HepG2 (cell line): Measurements from ENCODE around the gene NOL12.

Source experiments
- JUND ChIP-seq: sonication (generic); formaldehyde crosslinking; IDR thresholded peaks from 2 replicates; pipeline ENCODE4 v1.8.0; 2022; ENCODE audit warnings: mild to moderate bottlenecking, missing genetic modification reagents
- KDM2A ChIP-seq: sonication (generic); formaldehyde crosslinking; IDR thresholded peaks from 2 replicates; pipeline ENCODE4 v1.4.0; 2020; ENCODE audit warnings: low read depth, missing genetic modification reagents, borderline replicate concordance
- POLR2AphosphoS5 ChIP-seq: IDR thresholded peaks from 2 replicates; pipeline ENCODE4 v1.6.1; 2012; ENCODE audit warnings: low read depth, low read length
- SAFB2 ChIP-seq: sonication (generic); formaldehyde crosslinking; IDR thresholded peaks from 2 replicates; pipeline ENCODE4 v1.5.1; 2020; ENCODE audit warnings: missing genetic modification reagents, low read depth, mild to moderate bottlenecking, borderline replicate concordance
- ZNF225 ChIP-seq: sonication (generic); formaldehyde crosslinking; IDR thresholded peaks from 2 replicates; pipeline ENCODE4 v1.4.0; 2020; ENCODE audit warnings: mild to moderate bottlenecking, missing genetic modification reagents
- ZNF451 ChIP-seq: sonication (generic); formaldehyde crosslinking; IDR thresholded peaks from 2 replicates; pipeline ENCODE4 v1.5.0; 2020; ENCODE audit warnings: mild to moderate bottlenecking, missing genetic modification reagents
- TF ChIP-seq, protein P1 (sequence below): sonication (generic); formaldehyde crosslinking; IDR thresholded peaks from 2 replicates; pipeline ENCODE4 v1.5.0; 2020; ENCODE audit warnings: mild to moderate bottlenecking, missing genetic modification reagents, moderate library complexity
- TF ChIP-seq, protein P2 (sequence below): sonication (generic); formaldehyde crosslinking; IDR thresholded peaks from 2 replicates; pipeline ENCODE4 v1.4.0; 2020; ENCODE audit warnings: missing genetic modification reagents
- TF ChIP-seq, protein P3 (sequence below), 2 experiments: IDR thresholded peaks; 2 replicates each; pipeline ENCODE4 v1.6.1; 2011 to 2012; ENCODE audit warnings: low read length in 2 of 2, borderline replicate concordance in 1 of 2, low read depth in 1 of 2, mild to moderate bottlenecking in 1 of 2, moderate library complexity in 1 of 2

DNA sequence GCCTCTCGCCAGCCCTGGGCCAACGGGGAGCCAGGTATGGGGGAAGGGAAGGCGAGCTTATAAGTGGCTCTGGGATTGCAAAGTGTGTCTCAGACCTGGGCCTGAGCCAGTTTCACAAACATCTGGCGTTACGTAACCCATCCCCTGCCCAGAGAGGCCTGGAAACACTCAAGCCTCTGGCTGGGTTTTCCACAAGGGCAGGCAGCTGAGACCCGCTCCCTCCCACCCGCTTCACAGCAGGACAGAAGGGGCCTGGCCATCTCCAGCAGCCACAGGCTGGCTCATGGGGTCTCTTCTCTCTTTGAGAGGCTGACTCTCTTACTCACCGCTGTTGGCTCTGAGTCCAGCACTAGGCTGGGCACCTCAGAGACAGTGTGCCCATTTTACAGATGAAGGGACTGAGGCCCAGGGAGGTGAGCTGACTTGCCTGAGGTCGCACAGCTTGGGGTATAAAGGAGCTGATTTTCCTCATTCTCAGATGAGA is 55.2 kb downstream of the NOL12 start:
- TF ChIP-seq, protein P1, sequence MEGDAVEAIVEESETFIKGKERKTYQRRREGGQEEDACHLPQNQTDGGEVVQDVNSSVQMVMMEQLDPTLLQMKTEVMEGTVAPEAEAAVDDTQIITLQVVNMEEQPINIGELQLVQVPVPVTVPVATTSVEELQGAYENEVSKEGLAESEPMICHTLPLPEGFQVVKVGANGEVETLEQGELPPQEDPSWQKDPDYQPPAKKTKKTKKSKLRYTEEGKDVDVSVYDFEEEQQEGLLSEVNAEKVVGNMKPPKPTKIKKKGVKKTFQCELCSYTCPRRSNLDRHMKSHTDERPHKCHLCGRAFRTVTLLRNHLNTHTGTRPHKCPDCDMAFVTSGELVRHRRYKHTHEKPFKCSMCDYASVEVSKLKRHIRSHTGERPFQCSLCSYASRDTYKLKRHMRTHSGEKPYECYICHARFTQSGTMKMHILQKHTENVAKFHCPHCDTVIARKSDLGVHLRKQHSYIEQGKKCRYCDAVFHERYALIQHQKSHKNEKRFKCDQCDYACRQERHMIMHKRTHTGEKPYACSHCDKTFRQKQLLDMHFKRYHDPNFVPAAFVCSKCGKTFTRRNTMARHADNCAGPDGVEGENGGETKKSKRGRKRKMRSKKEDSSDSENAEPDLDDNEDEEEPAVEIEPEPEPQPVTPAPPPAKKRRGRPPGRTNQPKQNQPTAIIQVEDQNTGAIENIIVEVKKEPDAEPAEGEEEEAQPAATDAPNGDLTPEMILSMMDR (CRISPR knock-in tag), result no peak
- TF ChIP-seq, protein P2, sequence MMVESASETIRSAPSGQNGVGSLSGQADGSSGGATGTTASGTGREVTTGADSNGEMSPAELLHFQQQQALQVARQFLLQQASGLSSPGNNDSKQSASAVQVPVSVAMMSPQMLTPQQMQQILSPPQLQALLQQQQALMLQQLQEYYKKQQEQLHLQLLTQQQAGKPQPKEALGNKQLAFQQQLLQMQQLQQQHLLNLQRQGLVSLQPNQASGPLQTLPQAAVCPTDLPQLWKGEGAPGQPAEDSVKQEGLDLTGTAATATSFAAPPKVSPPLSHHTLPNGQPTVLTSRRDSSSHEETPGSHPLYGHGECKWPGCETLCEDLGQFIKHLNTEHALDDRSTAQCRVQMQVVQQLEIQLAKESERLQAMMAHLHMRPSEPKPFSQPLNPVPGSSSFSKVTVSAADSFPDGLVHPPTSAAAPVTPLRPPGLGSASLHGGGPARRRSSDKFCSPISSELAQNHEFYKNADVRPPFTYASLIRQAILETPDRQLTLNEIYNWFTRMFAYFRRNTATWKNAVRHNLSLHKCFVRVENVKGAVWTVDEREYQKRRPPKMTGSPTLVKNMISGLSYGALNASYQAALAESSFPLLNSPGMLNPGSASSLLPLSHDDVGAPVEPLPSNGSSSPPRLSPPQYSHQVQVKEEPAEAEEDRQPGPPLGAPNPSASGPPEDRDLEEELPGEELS, result no peak
- TF ChIP-seq SAFB2 (CRISPR knock-in tag), result no peak
- TF ChIP-seq, protein P3, sequence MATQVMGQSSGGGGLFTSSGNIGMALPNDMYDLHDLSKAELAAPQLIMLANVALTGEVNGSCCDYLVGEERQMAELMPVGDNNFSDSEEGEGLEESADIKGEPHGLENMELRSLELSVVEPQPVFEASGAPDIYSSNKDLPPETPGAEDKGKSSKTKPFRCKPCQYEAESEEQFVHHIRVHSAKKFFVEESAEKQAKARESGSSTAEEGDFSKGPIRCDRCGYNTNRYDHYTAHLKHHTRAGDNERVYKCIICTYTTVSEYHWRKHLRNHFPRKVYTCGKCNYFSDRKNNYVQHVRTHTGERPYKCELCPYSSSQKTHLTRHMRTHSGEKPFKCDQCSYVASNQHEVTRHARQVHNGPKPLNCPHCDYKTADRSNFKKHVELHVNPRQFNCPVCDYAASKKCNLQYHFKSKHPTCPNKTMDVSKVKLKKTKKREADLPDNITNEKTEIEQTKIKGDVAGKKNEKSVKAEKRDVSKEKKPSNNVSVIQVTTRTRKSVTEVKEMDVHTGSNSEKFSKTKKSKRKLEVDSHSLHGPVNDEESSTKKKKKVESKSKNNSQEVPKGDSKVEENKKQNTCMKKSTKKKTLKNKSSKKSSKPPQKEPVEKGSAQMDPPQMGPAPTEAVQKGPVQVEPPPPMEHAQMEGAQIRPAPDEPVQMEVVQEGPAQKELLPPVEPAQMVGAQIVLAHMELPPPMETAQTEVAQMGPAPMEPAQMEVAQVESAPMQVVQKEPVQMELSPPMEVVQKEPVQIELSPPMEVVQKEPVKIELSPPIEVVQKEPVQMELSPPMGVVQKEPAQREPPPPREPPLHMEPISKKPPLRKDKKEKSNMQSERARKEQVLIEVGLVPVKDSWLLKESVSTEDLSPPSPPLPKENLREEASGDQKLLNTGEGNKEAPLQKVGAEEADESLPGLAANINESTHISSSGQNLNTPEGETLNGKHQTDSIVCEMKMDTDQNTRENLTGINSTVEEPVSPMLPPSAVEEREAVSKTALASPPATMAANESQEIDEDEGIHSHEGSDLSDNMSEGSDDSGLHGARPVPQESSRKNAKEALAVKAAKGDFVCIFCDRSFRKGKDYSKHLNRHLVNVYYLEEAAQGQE (IDR thresholded peaks at IDR 0.05; ENCODE audit: borderline replicate concordance in 1 of 2, low read depth in 1 of 2, low read length in 2 of 2), result no peak
- no peak for TF ChIP-seq ZNF451 (CRISPR knock-in tag)
- TF ChIP-seq KDM2A (CRISPR knock-in tag), result no peak
- no peak for TF ChIP-seq ZNF225 (CRISPR knock-in tag)
- TF ChIP-seq POLR2AphosphoS5, result no peak
- no peak for TF ChIP-seq JUND (CRISPR knock-in tag)
